ENCODE measurements around the gene VEGFC. TPM values are rescaled to one million over a fixed set of nuclear protein-coding genes. Genes with fewer than 3 reads are reported as not detected.

VEGFC gene
- total and polyA plus RNA-seq, 3 donors from 2014 or later = 2.8 to 4.3 (median 4.0) TPM

GRCh38 chr4:176800891-176801534, 8.3 kb upstream of the VEGFC start:
- no peak for DNase-seq
- TF ChIP-seq POLR2A (IDR thresholded peaks at IDR 0.05) = no peak
- 0 to 43% methylated on average over 2 of the region's 2 CpGs for WGBS, 2 donors
- Histone ChIP-seq H3K9me3 (no peaks in the 10 kb centered on the region), H3K4me1 (no peaks in the 10 kb centered on the region), H3K4me3 (no peak overlapping the region), H3K27me3 (no peaks in the 10 kb centered on the region), H3K27ac (no peak overlapping the region), H3K36me3 (ENCODE audit: low read depth, missing control alignments) (no peaks in the 10 kb centered on the region)
- intact Hi-C loops (cut with DNase I; ENCODE audit: low total_unique reads) = no loop called here

GRCh38 chr4:176799653-176800052, 6.9 kb upstream of the VEGFC start:
- intact Hi-C loops (cut with DNase I; ENCODE audit: low total_unique reads) = no loop called here
- H3K27ac ChIP-seq = no peak overlapping the region
- H3K4me3 ChIP-seq = no peak overlapping the region
- H3K27me3 ChIP-seq = no peaks in the 10 kb centered on the region
- WGBS, 2 donors = 83 to 89% methylated on average over 2 of the region's 2 CpGs
- no peak for TF ChIP-seq POLR2A (IDR thresholded peaks at IDR 0.05)
- TF ChIP-seq CTCF (IDR thresholded peaks at IDR 0.05) = no peak
- H3K4me1 ChIP-seq = no peaks in the 10 kb centered on the region
- no peak for DNase-seq
- H3K9me3 ChIP-seq = no peaks in the 10 kb centered on the region
- no peaks in the 10 kb centered on the region for H3K36me3 ChIP-seq (ENCODE audit: low read depth, missing control alignments)

GRCh38 chr4:176798540-176798939, 5.8 kb upstream of the VEGFC start:
- Histone ChIP-seq H3K9me3 (no peaks in the 10 kb centered on the region), H3K27me3 (no peaks in the 10 kb centered on the region), H3K4me1 (no peaks in the 10 kb centered on the region), H3K27ac (no peak overlapping the region), H3K36me3 (ENCODE audit: low read depth, missing control alignments) (no peaks in the 10 kb centered on the region), H3K4me3 (no peak overlapping the region)
- 66 to 79% methylated on average over 1 of the region's 1 CpG for WGBS, 2 donors
- no peak for DNase-seq
- intact Hi-C loops (cut with DNase I; ENCODE audit: low total_unique reads) = no loop called here
- no peak for TF ChIP-seq CTCF (IDR thresholded peaks at IDR 0.05)
- TF ChIP-seq POLR2A (IDR thresholded peaks at IDR 0.05) = no peak

GRCh38 chr4:176795441-176795840, 2.7 kb upstream of the VEGFC start:
- WGBS, 2 donors = 93 to 100% methylated on average over 1 of the region's 1 CpG
- TF ChIP-seq CTCF (IDR thresholded peaks at IDR 0.05) (no peak), POLR2A (IDR thresholded peaks at IDR 0.05) (no peak)
- Histone ChIP-seq H3K27me3 (no peaks in the 10 kb centered on the region), H3K9me3 (no peaks in the 10 kb centered on the region), H3K4me3 (no peak overlapping the region), H3K36me3 (ENCODE audit: low read depth, missing control alignments) (no peaks in the 10 kb centered on the region), H3K27ac (no peak overlapping the region), H3K4me1 (peaks cover 3% of the 10 kb centered on the region)
- DNase-seq = no peak
- intact Hi-C loops (cut with DNase I; ENCODE audit: low total_unique reads) = no loop called here

GRCh38 chr4:176794651-176795050, 1.9 kb upstream of the VEGFC start:
- WGBS, 2 donors = 86 to 96% methylated on average over 1 of the region's 1 CpG
- Histone ChIP-seq H3K4me3 (no peak overlapping the region), H3K36me3 (ENCODE audit: low read depth, missing control alignments) (no peaks in the 10 kb centered on the region), H3K4me1 (peaks cover 3% of the 10 kb centered on the region), H3K27me3 (no peaks in the 10 kb centered on the region), H3K27ac (no peak overlapping the region), H3K9me3 (no peaks in the 10 kb centered on the region)
- TF ChIP-seq POLR2A (IDR thresholded peaks at IDR 0.05) (no peak), CTCF (IDR thresholded peaks at IDR 0.05) (no peak)
- intact Hi-C loops (cut with DNase I; ENCODE audit: low total_unique reads) = no loop called here
- no peak for DNase-seq

Measured in testis (tissue), 3 donors.